Upper lobe of right lung (tissue), 1 donor: ENCODE measurements around the gene RADIL. TPM values are rescaled to one million over a fixed set of nuclear protein-coding genes. Genes with fewer than 3 reads are reported as not detected.

ENCODE experiments used
- ATAC-seq: fragments of 200-7000 bp; cut with Tn5 transposase; one replicate; pipeline ENCODE4 v1.9.1; 2020; ENCODE audit warnings: mild to moderate bottlenecking, moderate library complexity
- DNase-seq: peaks from one replicate; pipeline ENCODE4 v3.0.0-alpha.2; 2020
- H3K27ac ChIP-seq: fragments of 200-600 bp; one replicate; pipeline ENCODE4 v1.8.0; 2022
- H3K27me3 ChIP-seq: fragments of 200-600 bp; one replicate; pipeline ENCODE4 v1.8.0; 2022; ENCODE audit warnings: mild to moderate bottlenecking
- H3K36me3 ChIP-seq: fragments of 200-600 bp; one replicate; pipeline ENCODE4 v1.8.0; 2022
- H3K4me1 ChIP-seq: fragments of 200-600 bp; one replicate; pipeline ENCODE4 v1.8.0; 2022
- H3K4me3 ChIP-seq: fragments of 200-600 bp; one replicate; pipeline ENCODE4 v1.8.0; 2022; ENCODE audit warnings: mild to moderate bottlenecking
- H3K9me3 ChIP-seq: fragments of 200-600 bp; one replicate; pipeline ENCODE4 v1.8.0; 2022
- intact Hi-C: fragments of 100-400 bp; cut with DNase I; formaldehyde crosslinking; loops from one replicate; pipeline ENCODE4 v1.11.0; 2022
- total RNA-seq: library from RNA; stranded (reverse); fragmentation: NEBNext Ultra II Directional; extraction: Animal tissue kit (Norgen Biotek cat#: 25700); gene quantifications from one replicate; pipeline ENCODE4 v1.2.1, GENCODE V29; 2021
- TF ChIP-seq, protein P1 (sequence below): fragments of 200-600 bp; IDR thresholded peaks from one replicate; pipeline ENCODE4 v1.8.0; 2022; ENCODE audit warnings: antibody characterized with exemption
- donor health status: DM: no; HTN: yes; CAD: no; lungs with severe emphysema.

RADIL gene
- total RNA-seq, 1 donor from 2014 or later, result 7.3 TPM

DNA sequence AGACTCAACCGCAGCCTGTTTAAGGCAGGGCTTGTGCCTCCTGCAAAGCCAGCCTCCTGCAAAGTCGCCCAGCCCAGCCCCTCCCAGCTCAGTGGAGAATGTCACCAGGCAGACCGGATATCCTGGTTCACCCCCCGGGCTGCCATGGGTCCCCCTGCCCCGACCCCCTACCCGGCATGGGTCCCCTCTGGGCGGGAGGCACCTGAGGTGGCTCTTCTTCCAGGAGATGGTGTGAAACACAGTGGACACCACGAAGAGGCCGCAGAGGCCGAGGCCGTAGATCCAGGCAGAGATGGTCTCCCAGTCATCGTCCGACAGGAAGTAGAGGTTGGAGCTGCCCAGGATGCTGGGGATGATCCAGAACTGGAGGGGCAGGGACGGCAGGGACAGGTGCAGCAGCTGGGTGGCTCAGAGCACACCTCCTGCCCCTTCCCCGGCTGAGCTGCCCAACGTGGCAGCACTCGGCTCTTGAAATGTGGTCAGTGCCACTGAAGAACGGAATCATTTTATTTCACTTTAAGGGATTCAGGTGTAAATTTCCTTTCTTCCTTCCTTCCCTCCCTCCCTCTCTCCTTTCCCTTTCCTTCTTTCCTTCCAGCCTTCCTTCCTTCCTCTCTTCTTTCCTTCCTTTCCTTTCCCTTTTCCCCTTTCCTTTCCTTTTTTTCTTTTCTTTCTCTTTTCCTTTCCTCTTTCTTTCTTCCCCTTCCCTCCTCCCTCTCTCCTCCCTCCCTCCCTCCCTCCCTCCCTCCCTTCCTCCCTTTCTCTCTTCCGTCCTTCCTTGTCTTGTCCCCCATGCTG, 36.7 kb upstream of the RADIL start:
- Histone ChIP-seq H3K4me1 (no peaks in the 10 kb centered on the region), H3K4me3 (no peak overlapping the region), H3K36me3 (no peaks in the 10 kb centered on the region), H3K27ac (no peak overlapping the region), H3K9me3 (no peaks in the 10 kb centered on the region), H3K27me3 (no peaks in the 10 kb centered on the region)
- intact Hi-C loops, result no loop called here
- TF ChIP-seq, protein P1, sequence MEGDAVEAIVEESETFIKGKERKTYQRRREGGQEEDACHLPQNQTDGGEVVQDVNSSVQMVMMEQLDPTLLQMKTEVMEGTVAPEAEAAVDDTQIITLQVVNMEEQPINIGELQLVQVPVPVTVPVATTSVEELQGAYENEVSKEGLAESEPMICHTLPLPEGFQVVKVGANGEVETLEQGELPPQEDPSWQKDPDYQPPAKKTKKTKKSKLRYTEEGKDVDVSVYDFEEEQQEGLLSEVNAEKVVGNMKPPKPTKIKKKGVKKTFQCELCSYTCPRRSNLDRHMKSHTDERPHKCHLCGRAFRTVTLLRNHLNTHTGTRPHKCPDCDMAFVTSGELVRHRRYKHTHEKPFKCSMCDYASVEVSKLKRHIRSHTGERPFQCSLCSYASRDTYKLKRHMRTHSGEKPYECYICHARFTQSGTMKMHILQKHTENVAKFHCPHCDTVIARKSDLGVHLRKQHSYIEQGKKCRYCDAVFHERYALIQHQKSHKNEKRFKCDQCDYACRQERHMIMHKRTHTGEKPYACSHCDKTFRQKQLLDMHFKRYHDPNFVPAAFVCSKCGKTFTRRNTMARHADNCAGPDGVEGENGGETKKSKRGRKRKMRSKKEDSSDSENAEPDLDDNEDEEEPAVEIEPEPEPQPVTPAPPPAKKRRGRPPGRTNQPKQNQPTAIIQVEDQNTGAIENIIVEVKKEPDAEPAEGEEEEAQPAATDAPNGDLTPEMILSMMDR, result no peak
- no peak for DNase-seq
- ATAC-seq, result no peak

DNA sequence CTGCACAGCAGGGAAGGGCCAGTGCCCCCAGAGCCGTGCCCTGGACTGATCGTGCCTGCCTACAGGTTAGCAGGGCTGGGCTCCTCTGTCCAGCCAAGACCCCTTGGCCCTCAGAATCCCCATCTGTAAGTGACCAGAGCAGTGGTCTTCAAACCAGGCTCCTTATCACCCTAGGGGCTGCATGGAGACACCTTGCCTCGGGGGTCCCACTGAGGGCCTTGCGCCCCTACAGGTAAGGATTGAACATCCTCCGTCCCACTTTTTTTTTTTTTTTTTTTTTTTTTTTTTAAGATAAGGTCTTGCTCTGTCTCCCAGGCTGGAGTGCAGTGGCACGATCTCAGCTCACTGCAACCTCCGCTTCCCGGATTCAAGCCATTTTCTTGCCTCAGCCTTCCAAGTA, 32.6 kb upstream of the RADIL start:
- Histone ChIP-seq H3K4me3 (no peak overlapping the region), H3K27me3 (no peaks in the 10 kb centered on the region), H3K36me3 (no peaks in the 10 kb centered on the region), H3K4me1 (no peaks in the 10 kb centered on the region), H3K9me3 (no peaks in the 10 kb centered on the region), H3K27ac (no peak overlapping the region)
- intact Hi-C loops, result no loop called here
- no peak for ATAC-seq
- no peak for DNase-seq
- TF ChIP-seq, protein P1, result no peak

DNA sequence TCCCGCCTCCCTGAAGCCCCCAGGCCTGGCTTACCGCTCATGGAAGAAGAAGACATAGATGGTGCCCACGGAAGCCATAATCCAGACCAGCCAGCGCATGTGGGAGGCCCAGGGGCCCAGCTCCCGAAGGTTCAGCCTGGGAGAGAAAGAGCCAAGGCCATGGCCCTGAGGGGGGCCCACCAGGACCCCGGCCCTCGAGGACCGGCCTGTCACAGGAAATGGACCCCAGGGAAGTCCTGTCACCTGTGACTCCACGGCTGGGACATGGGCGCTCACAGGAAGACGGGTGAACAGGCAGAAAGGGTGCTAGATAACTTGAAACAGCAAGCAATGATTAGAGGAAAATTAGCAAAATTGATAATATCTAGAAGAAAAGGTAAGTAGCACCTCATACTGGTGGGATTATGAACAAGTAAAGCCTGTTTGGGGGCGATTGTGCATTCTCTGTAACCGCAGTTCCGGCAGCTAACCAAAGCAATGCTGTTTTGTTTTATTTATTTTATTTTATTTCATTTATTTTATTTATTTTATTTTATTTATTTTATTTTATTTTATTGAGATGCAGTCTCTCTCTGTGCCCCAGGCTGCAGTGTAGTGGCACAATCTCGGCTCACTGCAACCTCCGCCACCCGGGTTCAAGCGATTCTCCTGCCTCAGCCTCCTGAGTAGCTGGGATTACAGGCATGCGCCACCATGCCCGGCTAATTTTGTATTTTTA, 27.8 kb upstream of the RADIL start:
- TF ChIP-seq, protein P1, result no peak
- H3K9me3 ChIP-seq, result no peaks in the 10 kb centered on the region
- ATAC-seq (no peak), DNase-seq (no peak)
- H3K36me3 ChIP-seq, result no peaks in the 10 kb centered on the region
- intact Hi-C loops, result no loop called here
- H3K4me3 ChIP-seq, result no peak overlapping the region
- no peak overlapping the region for H3K27ac ChIP-seq
- no peaks in the 10 kb centered on the region for H3K4me1 ChIP-seq
- no peaks in the 10 kb centered on the region for H3K27me3 ChIP-seq

DNA sequence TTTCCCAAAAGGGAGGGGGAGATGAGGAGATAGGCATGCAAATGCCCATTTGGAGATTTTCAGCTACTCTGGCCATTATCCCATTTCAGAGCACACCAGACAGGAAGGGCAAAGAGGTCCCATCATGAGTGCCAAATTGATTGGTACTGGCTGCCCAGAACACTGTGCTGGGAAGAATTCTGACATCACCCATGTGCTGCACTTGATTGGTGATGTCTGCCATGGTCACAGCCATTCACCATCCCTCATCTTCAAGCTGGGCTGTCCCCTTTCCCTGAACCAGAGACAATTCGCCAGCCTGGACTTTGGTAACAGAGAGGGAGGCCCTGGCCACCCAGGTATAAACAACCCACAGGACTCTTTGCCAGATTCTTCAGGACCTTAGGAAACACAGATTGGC, 23.2 kb upstream of the RADIL start:
- Histone ChIP-seq H3K4me1 (no peaks in the 10 kb centered on the region), H3K36me3 (no peaks in the 10 kb centered on the region), H3K27me3 (no peaks in the 10 kb centered on the region), H3K27ac (no peak overlapping the region), H3K9me3 (no peaks in the 10 kb centered on the region), H3K4me3 (no peak overlapping the region)
- DNase-seq (no peak), ATAC-seq (no peak)
- TF ChIP-seq, protein P1, result no peak
- intact Hi-C loops, result no loop called here

DNA sequence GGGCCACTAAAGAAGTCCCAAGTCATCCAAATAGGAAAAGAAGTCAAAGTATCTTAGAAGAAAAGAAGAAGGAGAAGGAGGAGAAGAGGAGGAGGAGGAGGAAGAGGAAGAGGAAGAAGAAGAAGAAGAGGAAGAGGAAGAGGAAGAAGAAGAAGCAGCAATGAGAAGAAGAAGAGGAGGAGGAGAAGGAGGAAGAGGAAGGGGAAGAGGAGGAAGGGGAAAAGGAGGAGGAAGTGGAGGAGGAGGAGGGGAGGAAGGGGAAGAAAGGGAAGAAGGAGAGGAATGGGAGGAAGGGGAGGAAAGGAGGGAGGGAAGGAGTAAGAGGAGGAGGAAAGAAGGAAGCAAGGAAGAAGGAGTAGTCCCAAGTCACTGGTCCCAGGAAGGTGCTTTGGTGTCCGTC, 21.7 kb upstream of the RADIL start:
- no peaks in the 10 kb centered on the region for H3K4me1 ChIP-seq
- no peaks in the 10 kb centered on the region for H3K9me3 ChIP-seq
- no peak for ATAC-seq
- TF ChIP-seq, protein P1, result no peak
- H3K27me3 ChIP-seq, result no peaks in the 10 kb centered on the region
- H3K36me3 ChIP-seq, result no peaks in the 10 kb centered on the region
- no peak overlapping the region for H3K4me3 ChIP-seq
- H3K27ac ChIP-seq, result no peak overlapping the region
- intact Hi-C loops, result no loop called here
- DNase-seq, result no peak
